Measurements from ENCODE around the gene CDC42.

- TF ChIP-seq CTCF (IDR thresholded peaks at IDR 0.05; ENCODE audit: borderline replicate concordance, extremely low read depth, low read length, poor library complexity, severe bottlenecking) (no peak), EZH2 (IDR thresholded peaks at IDR 0.05; ENCODE audit: borderline replicate concordance, low read depth, low read length, severe bottlenecking) (no peak)
Observed at GRCh38 chr1:22031214-22031962, 21.1 kb upstream of the CDC42 start.
